Uterus (tissue), 4 donors: Measurements from ENCODE around the gene PLEKHB2. TPM values are rescaled to one million over a fixed set of nuclear protein-coding genes. Genes with fewer than 3 reads are reported as not detected.

Source experiments
- DNase-seq, 2 donors: peaks; one replicate each; pipeline ENCODE4 v3.0.0-alpha.2; 2019 to 2020
- H3K27ac ChIP-seq, 2 donors: fragments of 200-600 bp; sonication (generic); 1 replicate in 1 of 2; 2 replicates in 1 of 2; pipeline ENCODE4 v1.5.1; 2016 to 2018
- H3K27me3 ChIP-seq, 2 donors: fragments of 200-600 bp; sonication (generic); one replicate each; pipeline ENCODE4 v1.5.1; 2018 to 2019; ENCODE audit warnings: control low read depth in 1 of 2
- H3K36me3 ChIP-seq, 2 donors: fragments of 200-600 bp; sonication (generic); one replicate each; pipeline ENCODE4 v1.5.1; 2019; ENCODE audit warnings: control low read depth in 1 of 2
- H3K4me1 ChIP-seq, 2 donors: fragments of 200-600 bp; sonication (generic); one replicate each; pipeline ENCODE4 v1.5.1; 2018 to 2019; ENCODE audit warnings: control low read depth in 1 of 2
- H3K4me3 ChIP-seq, 2 donors: fragments of 200-600 bp; sonication (generic); 1 replicate in 1 of 2; 2 replicates in 1 of 2; pipeline ENCODE4 v1.5.1; 2018 to 2019; ENCODE audit warnings: mild to moderate bottlenecking in 1 of 2
- H3K9me3 ChIP-seq, 2 donors: fragments of 200-600 bp; sonication (generic); one replicate each; pipeline ENCODE4 v1.5.1; 2019; ENCODE audit warnings: control low read depth in 1 of 2
- POLR2A ChIP-seq, 2 donors: fragments of 450-650 bp; IDR thresholded peaks; one replicate each; pipeline ENCODE4 v1.6.1; 2016; ENCODE audit warnings: antibody characterized with exemption in 2 of 2, mild to moderate bottlenecking in 1 of 2, moderate library complexity in 1 of 2
- intact Hi-C: fragments of 100-400 bp; cut with DNase I; formaldehyde crosslinking; loops from one replicate; pipeline ENCODE4 v1.15.1; 2023; ENCODE audit warnings: low total_unique reads
- total RNA-seq, 4 donors: library from RNA; depleted of rRNA in 3 of 4; stranded (reverse); fragments of >200 nt in 3 of 4; gene quantifications; one replicate each; pipeline versions ENCODE4 v1.1.0 to v1.2.4, GENCODE V29; 2014 to 2023
- TF ChIP-seq, protein P1 (sequence below), 4 experiments: fragments of 200-600 bp in 2 of 4; fragments of 450-650 bp in 2 of 4; sonication (generic) in 2 of 4; IDR thresholded peaks; one replicate each; pipeline ENCODE4 v1.5.1; 2016 to 2019; ENCODE audit warnings: antibody characterized with exemption in 4 of 4, mild to moderate bottlenecking in 2 of 4, moderate library complexity in 1 of 4
- donor health status: DM: yes; HTN: yes; CAD: no.

The PLEKHB2 gene
- total RNA-seq, 4 donors from 2014 or later, result 11.8 to 58.9 (median 17.9) TPM

DNA sequence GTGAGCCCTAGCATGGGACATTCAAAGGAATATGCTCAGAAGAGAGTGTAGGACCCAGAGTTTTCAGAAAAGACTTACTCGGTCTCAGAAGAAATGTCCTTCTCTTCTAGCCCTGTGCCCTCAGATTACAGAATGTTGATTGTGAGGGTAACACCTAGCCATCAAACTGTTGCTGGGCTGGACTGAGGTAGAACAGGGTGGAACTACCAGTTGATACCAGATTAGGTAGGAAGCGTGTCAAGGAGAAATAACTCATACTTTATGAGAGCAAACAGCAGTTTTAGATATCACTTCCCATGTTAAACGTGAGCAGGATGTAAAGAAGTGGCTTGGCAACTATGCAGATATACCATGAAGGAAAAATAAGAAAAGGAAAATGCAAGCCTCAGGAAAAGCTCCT is 22.8 kb downstream of the PLEKHB2 start:
- intact Hi-C loops, result no loop called here
- TF ChIP-seq POLR2A (IDR thresholded peaks at IDR 0.05), result no peak
- TF ChIP-seq, protein P1, sequence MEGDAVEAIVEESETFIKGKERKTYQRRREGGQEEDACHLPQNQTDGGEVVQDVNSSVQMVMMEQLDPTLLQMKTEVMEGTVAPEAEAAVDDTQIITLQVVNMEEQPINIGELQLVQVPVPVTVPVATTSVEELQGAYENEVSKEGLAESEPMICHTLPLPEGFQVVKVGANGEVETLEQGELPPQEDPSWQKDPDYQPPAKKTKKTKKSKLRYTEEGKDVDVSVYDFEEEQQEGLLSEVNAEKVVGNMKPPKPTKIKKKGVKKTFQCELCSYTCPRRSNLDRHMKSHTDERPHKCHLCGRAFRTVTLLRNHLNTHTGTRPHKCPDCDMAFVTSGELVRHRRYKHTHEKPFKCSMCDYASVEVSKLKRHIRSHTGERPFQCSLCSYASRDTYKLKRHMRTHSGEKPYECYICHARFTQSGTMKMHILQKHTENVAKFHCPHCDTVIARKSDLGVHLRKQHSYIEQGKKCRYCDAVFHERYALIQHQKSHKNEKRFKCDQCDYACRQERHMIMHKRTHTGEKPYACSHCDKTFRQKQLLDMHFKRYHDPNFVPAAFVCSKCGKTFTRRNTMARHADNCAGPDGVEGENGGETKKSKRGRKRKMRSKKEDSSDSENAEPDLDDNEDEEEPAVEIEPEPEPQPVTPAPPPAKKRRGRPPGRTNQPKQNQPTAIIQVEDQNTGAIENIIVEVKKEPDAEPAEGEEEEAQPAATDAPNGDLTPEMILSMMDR (IDR thresholded peaks at IDR 0.05), result no peak
- no peak overlapping the region for H3K4me3 ChIP-seq
- no peaks in the 10 kb centered on the region for H3K27me3 ChIP-seq
- no peaks in the 10 kb centered on the region for H3K9me3 ChIP-seq
- DNase-seq, result no peak
- H3K36me3 ChIP-seq, result no peaks in the 10 kb centered on the region
- H3K4me1 ChIP-seq, result no peaks in the 10 kb centered on the region
- no peak overlapping the region for H3K27ac ChIP-seq

DNA sequence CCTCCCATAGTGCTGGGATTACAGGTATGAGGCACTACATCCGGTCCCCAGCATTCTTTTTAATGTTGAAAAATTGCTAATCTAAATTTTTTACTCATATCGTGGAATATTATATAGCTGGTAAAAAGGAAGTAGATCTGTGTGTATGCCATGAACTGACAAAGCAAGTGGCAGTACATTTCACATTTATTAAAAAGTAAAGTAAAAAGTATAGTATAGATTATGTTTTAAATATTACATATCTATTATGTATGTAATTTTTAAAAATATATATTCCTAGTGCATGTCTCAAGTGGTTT is 25.1 kb downstream of the PLEKHB2 start:
- no peaks in the 10 kb centered on the region for H3K36me3 ChIP-seq
- DNase-seq, result no peak

DNA sequence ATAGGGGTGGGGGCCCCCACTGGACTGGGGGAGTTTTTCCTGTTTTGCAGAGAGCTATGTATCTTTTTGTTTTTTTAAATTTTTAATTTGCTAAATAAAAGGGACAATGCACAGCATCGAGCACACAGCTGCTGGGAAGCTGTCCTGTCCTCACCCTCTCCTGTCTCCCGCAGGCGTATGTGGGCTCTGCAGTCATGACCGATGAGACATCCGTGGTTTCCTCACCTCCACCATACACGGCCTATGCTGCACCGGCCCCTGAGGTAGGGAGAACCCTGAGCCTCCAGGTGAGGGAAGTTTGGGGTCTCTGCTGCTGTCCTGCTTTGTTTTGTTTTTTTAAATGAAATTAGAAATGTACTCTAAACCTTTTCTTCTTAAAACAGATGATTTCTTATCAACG is 27.6 kb downstream of the PLEKHB2 start:
- DNase-seq, result no peak
- intact Hi-C loops, result no loop called here
- Histone ChIP-seq H3K4me3 (no peak overlapping the region), H3K4me1 (no peaks in the 10 kb centered on the region), H3K27me3 (no peaks in the 10 kb centered on the region), H3K9me3 (no peaks in the 10 kb centered on the region), H3K36me3 (no peaks in the 10 kb centered on the region), H3K27ac (no peak overlapping the region)
- TF ChIP-seq POLR2A (IDR thresholded peaks at IDR 0.05), result no peak
- TF ChIP-seq, protein P1 (IDR thresholded peaks at IDR 0.05), result no peak

More for the DNA sequence above, 25.1 kb downstream of the PLEKHB2 start:
- Histone ChIP-seq H3K9me3 (no peaks in the 10 kb centered on the region), H3K27me3 (no peaks in the 10 kb centered on the region), H3K4me3 (no peak overlapping the region), H3K4me1 (no peaks in the 10 kb centered on the region), H3K27ac (no peak overlapping the region)
- TF ChIP-seq POLR2A (IDR thresholded peaks at IDR 0.05), result no peak
- TF ChIP-seq, protein P1 (IDR thresholded peaks at IDR 0.05), result no peak
- intact Hi-C loops, result no loop called here

DNA sequence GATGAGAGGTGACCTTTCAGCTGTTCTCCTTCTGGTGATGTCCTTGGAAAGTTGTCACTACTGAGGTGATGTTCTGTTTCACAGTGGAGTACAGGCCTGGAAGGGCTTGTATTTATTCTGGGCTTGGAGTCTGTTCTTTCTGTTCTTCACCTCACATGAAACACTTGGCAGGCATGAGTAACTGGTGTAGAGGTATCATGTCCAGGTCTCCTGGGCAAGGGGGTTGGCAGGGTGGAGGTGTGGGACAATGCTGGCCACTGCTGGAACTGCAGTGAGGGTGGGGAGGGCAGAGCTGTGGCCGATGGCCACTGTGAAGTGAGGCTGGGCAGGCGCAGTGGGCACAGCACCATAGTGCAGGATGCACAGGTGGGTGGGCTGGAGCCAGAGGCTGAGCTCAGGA is 35.4 kb downstream of the PLEKHB2 start:
- Histone ChIP-seq H3K4me3 (no peak overlapping the region), H3K36me3 (no peaks in the 10 kb centered on the region), H3K4me1 (no peaks in the 10 kb centered on the region), H3K27me3 (no peaks in the 10 kb centered on the region), H3K27ac (no peak overlapping the region), H3K9me3 (no peaks in the 10 kb centered on the region)
- TF ChIP-seq, protein P1 (IDR thresholded peaks at IDR 0.05), result no peak
- TF ChIP-seq POLR2A (IDR thresholded peaks at IDR 0.05), result no peak
- intact Hi-C loops, result no loop called here
- DNase-seq, result no peak

DNA sequence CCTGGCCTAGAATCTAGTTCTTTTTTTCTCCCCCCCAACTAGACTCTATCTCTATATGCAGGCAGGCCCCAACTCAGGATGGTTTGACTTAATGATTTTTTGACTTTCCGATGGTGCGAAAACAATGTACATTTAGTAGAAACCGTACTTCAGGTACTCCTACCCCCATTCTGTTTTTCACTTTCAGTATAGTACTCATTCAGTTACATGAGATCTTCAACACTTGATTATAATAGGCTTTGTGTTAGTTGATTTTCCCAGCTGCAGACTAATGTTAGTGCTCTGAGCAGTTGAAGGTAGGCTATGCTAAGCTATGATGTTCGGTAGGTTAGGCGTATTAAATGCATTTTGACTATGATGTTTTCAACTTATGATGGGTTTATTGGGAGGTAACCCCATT is 37.7 kb downstream of the PLEKHB2 start:
- H3K4me1 ChIP-seq, result no peaks in the 10 kb centered on the region
- no peaks in the 10 kb centered on the region for H3K27me3 ChIP-seq
- no peaks in the 10 kb centered on the region for H3K36me3 ChIP-seq
- no peak overlapping the region for H3K27ac ChIP-seq
- DNase-seq, result no peak
- no peak overlapping the region for H3K4me3 ChIP-seq
- TF ChIP-seq, protein P1 (IDR thresholded peaks at IDR 0.05), result no peak
- TF ChIP-seq POLR2A (IDR thresholded peaks at IDR 0.05), result no peak
- intact Hi-C loops, result no loop called here
- no peaks in the 10 kb centered on the region for H3K9me3 ChIP-seq
